ENCODE data around the gene NCAM2. TPM values are rescaled to one million over a fixed set of nuclear protein-coding genes. Genes with fewer than 3 reads are reported as not detected.

The NCAM2 gene
- total and polyA plus RNA-seq, 2 experiments from 2014 or later = 1.7 to 6.3 TPM

GRCh38 chr21:21076051-21076450 lies 77.8 kb downstream of the NCAM2 start:
- no peaks in the 10 kb centered on the region for H3K79me2 ChIP-seq
- no peaks in the 10 kb centered on the region for H4K20me1 ChIP-seq (ENCODE audit: insufficient read depth, poor library complexity, severe bottlenecking)
- H3K4me3 ChIP-seq = no peak overlapping the region
- TF ChIP-seq EZH2phosphoT487 (IDR thresholded peaks at IDR 0.05; ENCODE audit: low read depth, severe bottlenecking, unreplicated experiment) (no peak), CTCF (IDR thresholded peaks at IDR 0.05; ENCODE audit: poor library complexity) (no peak), EZH2 (IDR thresholded peaks at IDR 0.05; ENCODE audit: borderline replicate concordance) (no peak)
- H3K27me3 ChIP-seq = no peaks in the 10 kb centered on the region
- peak overlapping the region; percentile 6 for H3K4me2 ChIP-seq
- H3K9me3 ChIP-seq (ENCODE audit: low read depth) = no peaks in the 10 kb centered on the region
- no peaks in the 10 kb centered on the region for H3K9me2 ChIP-seq (replicated peaks; ENCODE audit: insufficient read depth)
- peak overlapping the region; percentile 33 for H3K27ac ChIP-seq
- 86% methylated on average over 2 of the region's 2 CpGs for WGBS (ENCODE audit: low lambda C conversion rate, missing lambda C conversion rate)
- H3K4me1 ChIP-seq (ENCODE audit: insufficient read depth) = no peaks in the 10 kb centered on the region
- H3K36me3 ChIP-seq (replicated peaks; ENCODE audit: insufficient read depth, low read depth) = no peaks in the 10 kb centered on the region
- H2AFZ ChIP-seq = no peak overlapping the region
- DNase-seq (ENCODE audit: low spot score) = no peak

DNA sequence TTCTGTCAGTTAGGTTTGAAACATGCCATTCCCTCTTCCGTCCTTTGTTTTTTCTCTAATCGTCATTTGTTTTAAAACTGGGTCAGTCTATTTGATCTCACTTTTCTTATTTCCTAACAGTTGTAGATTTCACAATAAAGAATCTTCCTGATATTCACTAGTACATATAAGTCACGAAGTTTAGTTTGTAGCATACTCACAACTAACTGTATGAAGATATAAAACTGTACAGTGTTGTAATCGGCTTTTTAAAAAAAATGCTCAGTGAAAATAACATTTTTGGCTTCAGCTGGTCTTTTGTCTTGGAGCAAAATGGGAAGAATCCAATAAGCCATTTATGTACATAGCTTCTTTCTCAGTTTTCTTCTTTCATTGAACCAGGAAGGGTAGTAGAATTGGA lies 78.3 kb downstream of the NCAM2 start:
- Histone ChIP-seq H3K27me3 (no peaks in the 10 kb centered on the region), H3K4me1 (ENCODE audit: insufficient read depth) (no peaks in the 10 kb centered on the region), H3K27ac (peak overlapping the region; percentile 33), H3K9me2 (replicated peaks; ENCODE audit: insufficient read depth) (no peaks in the 10 kb centered on the region), H4K20me1 (ENCODE audit: insufficient read depth, poor library complexity, severe bottlenecking) (no peaks in the 10 kb centered on the region), H3K4me3 (no peak overlapping the region), H3K36me3 (replicated peaks; ENCODE audit: insufficient read depth, low read depth) (no peaks in the 10 kb centered on the region), H3K4me2 (peak overlapping the region; percentile 6), H3K79me2 (no peaks in the 10 kb centered on the region), H3K9me3 (ENCODE audit: low read depth) (no peaks in the 10 kb centered on the region), H2AFZ (no peak overlapping the region)
- WGBS (ENCODE audit: low lambda C conversion rate, missing lambda C conversion rate) = 66% methylated on average over 4 of the region's 4 CpGs
- TF ChIP-seq EZH2phosphoT487 (IDR thresholded peaks at IDR 0.05; ENCODE audit: low read depth, severe bottlenecking, unreplicated experiment) (no peak), CTCF (IDR thresholded peaks at IDR 0.05; ENCODE audit: poor library complexity) (no peak), EZH2 (IDR thresholded peaks at IDR 0.05; ENCODE audit: borderline replicate concordance) (no peak)
- DNase-seq (ENCODE audit: low spot score) = no peak

DNA sequence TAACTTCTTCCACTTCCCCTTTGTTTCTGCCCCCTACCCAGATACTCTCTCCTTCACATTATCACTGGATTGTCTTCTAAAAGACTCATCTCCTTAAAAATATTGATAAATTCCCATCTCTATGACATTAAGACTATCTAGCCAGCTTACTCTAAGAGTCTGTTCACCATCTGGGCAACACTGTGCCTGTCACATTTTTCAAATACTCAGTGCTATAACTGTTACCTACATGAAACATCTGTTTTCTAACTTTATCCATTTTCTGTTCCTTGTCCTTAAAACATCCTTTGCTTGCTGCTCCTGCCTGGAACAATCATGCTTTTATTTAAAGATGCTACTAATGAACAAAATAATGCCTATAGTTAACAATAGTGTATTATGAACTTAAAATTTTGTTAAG lies 81.4 kb downstream of the NCAM2 start:
- no peaks in the 10 kb centered on the region for H3K79me2 ChIP-seq
- H4K20me1 ChIP-seq (ENCODE audit: insufficient read depth, poor library complexity, severe bottlenecking) = no peaks in the 10 kb centered on the region
- H3K36me3 ChIP-seq (replicated peaks; ENCODE audit: insufficient read depth, low read depth) = no peaks in the 10 kb centered on the region
- no peaks in the 10 kb centered on the region for H3K9me3 ChIP-seq (ENCODE audit: low read depth)
- no peak overlapping the region for H3K4me3 ChIP-seq
- DNase-seq (ENCODE audit: low spot score) = no peak
- no peak overlapping the region for H2AFZ ChIP-seq
- H3K27ac ChIP-seq = no peak overlapping the region
- TF ChIP-seq EZH2phosphoT487 (IDR thresholded peaks at IDR 0.05; ENCODE audit: low read depth, severe bottlenecking, unreplicated experiment) = no peak
- no peak for TF ChIP-seq CTCF (IDR thresholded peaks at IDR 0.05; ENCODE audit: poor library complexity)
- H3K9me2 ChIP-seq (replicated peaks; ENCODE audit: insufficient read depth) = no peaks in the 10 kb centered on the region
- H3K27me3 ChIP-seq = no peaks in the 10 kb centered on the region
- H3K4me1 ChIP-seq (ENCODE audit: insufficient read depth) = no peaks in the 10 kb centered on the region
- no peak overlapping the region for H3K4me2 ChIP-seq

DNA sequence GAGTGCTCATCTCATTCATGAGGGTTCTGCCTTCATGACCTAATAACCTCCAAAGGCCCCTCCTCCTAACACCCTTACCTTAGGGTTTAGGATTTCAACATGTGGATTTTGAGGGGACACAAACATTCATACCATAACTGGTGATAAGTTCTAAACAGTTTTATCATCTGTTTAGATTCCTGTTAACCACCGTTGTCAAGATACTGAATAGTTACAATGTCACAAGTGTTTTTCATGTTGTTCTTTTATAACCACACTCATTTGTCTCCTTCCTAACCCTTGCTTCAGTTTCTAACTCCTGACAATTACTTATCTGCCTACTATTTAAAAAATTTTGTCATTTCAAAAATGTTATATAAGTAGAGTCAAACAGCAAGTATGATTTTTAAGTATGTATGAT lies 86.0 kb downstream of the NCAM2 start:
- H3K9me3 ChIP-seq (ENCODE audit: low read depth) = no peaks in the 10 kb centered on the region
- H3K4me2 ChIP-seq = no peak overlapping the region
- no peak for DNase-seq (ENCODE audit: low spot score)
- no peaks in the 10 kb centered on the region for H4K20me1 ChIP-seq (ENCODE audit: insufficient read depth, poor library complexity, severe bottlenecking)
- no peaks in the 10 kb centered on the region for H3K27me3 ChIP-seq
- no peak overlapping the region for H3K4me3 ChIP-seq
- H3K27ac ChIP-seq = no peak overlapping the region
- WGBS (ENCODE audit: low lambda C conversion rate, missing lambda C conversion rate) = 18% methylated on average over 1 of the region's 1 CpG
- H3K36me3 ChIP-seq (replicated peaks; ENCODE audit: insufficient read depth, low read depth) = no peaks in the 10 kb centered on the region
- H3K79me2 ChIP-seq = no peaks in the 10 kb centered on the region
- TF ChIP-seq EZH2phosphoT487 (IDR thresholded peaks at IDR 0.05; ENCODE audit: low read depth, severe bottlenecking, unreplicated experiment) (no peak), CTCF (IDR thresholded peaks at IDR 0.05; ENCODE audit: poor library complexity) (no peak), EZH2 (IDR thresholded peaks at IDR 0.05; ENCODE audit: borderline replicate concordance) (no peak)
- no peaks in the 10 kb centered on the region for H3K9me2 ChIP-seq (replicated peaks; ENCODE audit: insufficient read depth)
- no peaks in the 10 kb centered on the region for H3K4me1 ChIP-seq (ENCODE audit: insufficient read depth)
- H2AFZ ChIP-seq = no peak overlapping the region

Data from hepatocyte (in vitro differentiated cells).